MCF 10A (cell line): ENCODE results near the gene CECR2. TPM values are rescaled to one million over a fixed set of nuclear protein-coding genes. Genes with fewer than 3 reads are reported as not detected.

Experiments used
- BruUV-seq: library from RNA; stranded (reverse); fragments of 400-500 nt; replicated peaks from 2 replicates; lab custom pipeline; 2021; lab: Mats Ljungman, UMichigan
- CTCF ChIA-PET: fragments of 300-600 bp; sonication (Branson Sonifier 250); formaldehyde crosslinking; extraction: SDS; loops from one replicate; lab custom pipeline; 2021; ENCODE audit warnings: antibody characterized with exemption, inconsistent platforms; lab: Yijun Ruan, JAX
- POLR2A ChIA-PET: fragments of 300-600, 350-650 bp; sonication (Branson Sonifier 250); formaldehyde crosslinking; extraction: SDS; loops from one replicate; lab custom pipeline; 2020; ENCODE audit warnings: antibody characterized with exemption, inconsistent platforms; lab: Yijun Ruan, JAX
- DNase-seq: peaks from one replicate; pipeline ENCODE4 v3.0.0-alpha.2; 2018; ENCODE audit not compliant: unreplicated experiment
- H3K27ac Mint-ChIP-seq: one replicate; pipeline ENCODE4 v1.8.0; 2022; ENCODE audit warnings: mild to moderate bottlenecking, low read depth, mixed read lengths; ENCODE audit not compliant: unreplicated experiment
- H3K27me3 Mint-ChIP-seq: one replicate; pipeline ENCODE4 v1.8.0; 2022; ENCODE audit warnings: mixed read lengths; ENCODE audit not compliant: insufficient read depth, unreplicated experiment
- H3K36me3 Mint-ChIP-seq: one replicate; pipeline ENCODE4 v1.8.0; 2022; ENCODE audit warnings: mild to moderate bottlenecking, moderate library complexity, mixed read lengths; ENCODE audit not compliant: insufficient read depth, unreplicated experiment
- H3K4me1 Mint-ChIP-seq: one replicate; pipeline ENCODE4 v1.8.0; 2022; ENCODE audit warnings: mixed read lengths; ENCODE audit not compliant: insufficient read depth, unreplicated experiment
- H3K4me3 Mint-ChIP-seq: one replicate; pipeline ENCODE4 v1.8.0; 2022; ENCODE audit warnings: mild to moderate bottlenecking, moderate library complexity, mixed read lengths; ENCODE audit not compliant: unreplicated experiment
- H3K9me3 Mint-ChIP-seq: one replicate; pipeline ENCODE4 v1.8.0; 2022; ENCODE audit warnings: mixed read lengths; ENCODE audit not compliant: unreplicated experiment
- intact Hi-C: fragments of 100-400 bp; cut with micrococcal nuclease; formaldehyde crosslinking; loops from 2 replicates; pipeline ENCODE4 v1.14.1; 2022
- total RNA-seq: library from RNA; stranded (reverse); gene quantifications from 2 replicates; pipeline ENCODE4 v1.2.3, GENCODE V29; 2022
- TF ChIP-seq, protein P1 (sequence below): fragments of 200-600 bp; IDR thresholded peaks from one replicate; pipeline ENCODE4 v1.8.0; 2022; ENCODE audit warnings: antibody characterized with exemption, mild to moderate bottlenecking; ENCODE audit not compliant: unreplicated experiment

Gene CECR2
- total RNA-seq, 1 experiment from 2014 or later: not detected

GRCh38 chr22:17332109-17332800 lies 37.0 kb upstream of the CECR2 start:
- TF ChIP-seq, protein P1, sequence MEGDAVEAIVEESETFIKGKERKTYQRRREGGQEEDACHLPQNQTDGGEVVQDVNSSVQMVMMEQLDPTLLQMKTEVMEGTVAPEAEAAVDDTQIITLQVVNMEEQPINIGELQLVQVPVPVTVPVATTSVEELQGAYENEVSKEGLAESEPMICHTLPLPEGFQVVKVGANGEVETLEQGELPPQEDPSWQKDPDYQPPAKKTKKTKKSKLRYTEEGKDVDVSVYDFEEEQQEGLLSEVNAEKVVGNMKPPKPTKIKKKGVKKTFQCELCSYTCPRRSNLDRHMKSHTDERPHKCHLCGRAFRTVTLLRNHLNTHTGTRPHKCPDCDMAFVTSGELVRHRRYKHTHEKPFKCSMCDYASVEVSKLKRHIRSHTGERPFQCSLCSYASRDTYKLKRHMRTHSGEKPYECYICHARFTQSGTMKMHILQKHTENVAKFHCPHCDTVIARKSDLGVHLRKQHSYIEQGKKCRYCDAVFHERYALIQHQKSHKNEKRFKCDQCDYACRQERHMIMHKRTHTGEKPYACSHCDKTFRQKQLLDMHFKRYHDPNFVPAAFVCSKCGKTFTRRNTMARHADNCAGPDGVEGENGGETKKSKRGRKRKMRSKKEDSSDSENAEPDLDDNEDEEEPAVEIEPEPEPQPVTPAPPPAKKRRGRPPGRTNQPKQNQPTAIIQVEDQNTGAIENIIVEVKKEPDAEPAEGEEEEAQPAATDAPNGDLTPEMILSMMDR: no peak
- POLR2A ChIA-PET: no interaction called here
- BruUV-seq: no TSS peak
- Mint-ChIP-seq H3K27ac (no peak overlapping the region), H3K9me3 (no peaks in the 10 kb centered on the region), H3K4me1 (no peaks in the 10 kb centered on the region), H3K4me3 (no peak overlapping the region), H3K27me3 (no peaks in the 10 kb centered on the region), H3K36me3 (no peaks in the 10 kb centered on the region)
- intact Hi-C loops: no loop called here
- CTCF ChIA-PET: no interaction called here
- DNase-seq: no peak

GRCh38 chr22:17334059-17334458 lies 35.2 kb upstream of the CECR2 start:
- Mint-ChIP-seq H3K4me1 (peaks cover 2% of the 10 kb centered on the region), H3K4me3 (no peak overlapping the region), H3K36me3 (no peaks in the 10 kb centered on the region), H3K27ac (no peak overlapping the region), H3K27me3 (no peaks in the 10 kb centered on the region), H3K9me3 (no peaks in the 10 kb centered on the region)
- no TSS peak for BruUV-seq
- DNase-seq: no peak
- CTCF ChIA-PET: interaction anchor here (1.3 kb wide), 1 partner anchor 168 kb away, joined by 3 read pairs; no protein-coding TSS in a partner anchor
- POLR2A ChIA-PET: interaction anchor here (1.2 kb wide), 1 partner anchor 14 kb away, joined by 4 read pairs; no protein-coding TSS in a partner anchor
- intact Hi-C loops: no loop called here
- TF ChIP-seq, protein P1: no peak

GRCh38 chr22:17334983-17335382 lies 34.3 kb upstream of the CECR2 start:
- TF ChIP-seq, protein P1: no peak
- DNase-seq: no peak
- no peak overlapping the region for H3K27ac Mint-ChIP-seq
- H3K4me3 Mint-ChIP-seq: no peak overlapping the region
- CTCF ChIA-PET: interaction anchor here (1.3 to 1.7 kb wide), 2 partner anchors 12 to 167 kb away, joined by 3 to 6 read pairs; no protein-coding TSS in a partner anchor
- H3K9me3 Mint-ChIP-seq: no peaks in the 10 kb centered on the region
- H3K27me3 Mint-ChIP-seq: no peaks in the 10 kb centered on the region
- H3K36me3 Mint-ChIP-seq: no peaks in the 10 kb centered on the region
- BruUV-seq: no TSS peak
- POLR2A ChIA-PET: interaction anchor here (0.6 kb wide), 2 partner anchors 12 to 155 kb away, joined by 3 read pairs; no protein-coding TSS in a partner anchor
- intact Hi-C loops: no loop called here
- H3K4me1 Mint-ChIP-seq: peaks cover 7% of the 10 kb centered on the region

DNA sequence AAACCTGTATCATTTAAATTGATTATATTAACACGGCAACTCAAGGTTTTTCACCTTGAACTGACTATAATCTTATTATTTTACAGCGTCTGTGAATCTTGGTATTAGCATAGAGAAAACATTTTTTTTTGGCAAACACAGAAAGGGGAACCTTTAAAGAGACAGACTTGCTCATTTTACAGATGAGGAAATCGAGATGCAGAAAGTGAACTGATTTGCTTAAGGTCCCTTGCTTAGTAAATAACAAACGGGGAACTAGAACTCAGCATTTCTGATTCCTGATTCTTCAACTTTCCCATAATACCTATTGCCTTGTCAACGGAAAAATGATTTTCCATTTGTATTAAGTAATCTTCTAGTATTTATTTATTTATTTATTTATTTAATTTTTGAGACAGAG lies 33.2 kb upstream of the CECR2 start:
- intact Hi-C loops: no loop called here
- TF ChIP-seq, protein P1: no peak
- Mint-ChIP-seq H3K27me3 (no peaks in the 10 kb centered on the region), H3K4me3 (no peak overlapping the region), H3K9me3 (no peaks in the 10 kb centered on the region), H3K27ac (no peak overlapping the region), H3K4me1 (peaks cover 7% of the 10 kb centered on the region), H3K36me3 (no peaks in the 10 kb centered on the region)
- POLR2A ChIA-PET: no interaction called here
- no peak for DNase-seq
- CTCF ChIA-PET: interaction anchor here (1.7 kb wide), 1 partner anchor 11 kb away, joined by 6 read pairs; no protein-coding TSS in a partner anchor
- BruUV-seq: no TSS peak
